ENCODE data around the gene DLK1. TPM values are rescaled to one million over a fixed set of nuclear protein-coding genes. Genes with fewer than 3 reads are reported as not detected.

DLK1 gene
- total RNA-seq, 1 donor from 2014 or later: not detected

- DNase-seq (ENCODE audit: low read depth, low spot score): no peak
These were observed 29.0 kb downstream of the DLK1 start for GRCh38 chr14:100755649-100756048.

- no peak for DNase-seq (ENCODE audit: low read depth, low spot score)
These were observed 34.8 kb downstream of the DLK1 start for GRCh38 chr14:100761481-100761880.

GRCh38 chr14:100762089-100762515, 35.4 kb downstream of the DLK1 start:
- DNase-seq (ENCODE audit: low read depth, low spot score): no peak

GRCh38 chr14:100762901-100763300, 36.2 kb downstream of the DLK1 start:
- DNase-seq (ENCODE audit: low read depth, low spot score): no peak

DNA sequence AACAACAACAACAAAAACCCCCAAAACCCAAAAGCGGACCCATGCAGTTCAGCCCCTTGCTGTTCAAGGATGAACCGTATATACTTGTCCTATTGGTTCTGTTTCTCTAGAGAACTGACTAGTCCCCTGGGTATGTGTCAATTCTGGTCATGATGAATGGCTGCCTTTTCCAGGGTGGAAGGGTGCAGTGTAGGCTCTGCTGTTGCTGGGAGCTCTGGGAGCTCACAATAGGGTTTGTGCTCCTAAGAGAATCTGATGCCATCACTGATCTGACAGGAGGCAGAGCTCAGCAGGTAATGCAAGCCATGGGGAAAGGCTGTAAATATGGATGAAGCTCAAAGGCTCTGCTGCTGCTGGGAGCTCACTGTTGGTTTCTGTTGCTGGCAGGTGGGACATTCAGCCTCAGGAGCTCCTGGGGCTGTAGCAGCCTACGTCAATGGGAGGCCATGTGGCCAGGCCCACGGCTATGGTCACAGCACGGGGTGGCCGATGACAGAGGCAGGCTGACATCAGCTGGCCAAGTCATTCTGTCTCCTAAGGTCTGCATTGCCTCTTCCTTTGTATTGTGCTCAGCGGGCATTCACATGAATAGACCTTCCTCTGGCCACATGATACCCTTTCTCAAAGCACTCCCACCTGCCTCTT, 37.9 kb downstream of the DLK1 start:
- DNase-seq (ENCODE audit: low read depth, low spot score): no peak

GRCh38 chr14:100765296-100765695, 38.6 kb downstream of the DLK1 start:
- no peak for DNase-seq (ENCODE audit: low read depth, low spot score)

- no peak for DNase-seq (ENCODE audit: low read depth, low spot score)
These were observed 39.3 kb downstream of the DLK1 start for GRCh38 chr14:100765991-100766390.

GRCh38 chr14:100767003-100767787, 40.5 kb downstream of the DLK1 start:
- DNase-seq (ENCODE audit: low read depth, low spot score): no peak

DNA sequence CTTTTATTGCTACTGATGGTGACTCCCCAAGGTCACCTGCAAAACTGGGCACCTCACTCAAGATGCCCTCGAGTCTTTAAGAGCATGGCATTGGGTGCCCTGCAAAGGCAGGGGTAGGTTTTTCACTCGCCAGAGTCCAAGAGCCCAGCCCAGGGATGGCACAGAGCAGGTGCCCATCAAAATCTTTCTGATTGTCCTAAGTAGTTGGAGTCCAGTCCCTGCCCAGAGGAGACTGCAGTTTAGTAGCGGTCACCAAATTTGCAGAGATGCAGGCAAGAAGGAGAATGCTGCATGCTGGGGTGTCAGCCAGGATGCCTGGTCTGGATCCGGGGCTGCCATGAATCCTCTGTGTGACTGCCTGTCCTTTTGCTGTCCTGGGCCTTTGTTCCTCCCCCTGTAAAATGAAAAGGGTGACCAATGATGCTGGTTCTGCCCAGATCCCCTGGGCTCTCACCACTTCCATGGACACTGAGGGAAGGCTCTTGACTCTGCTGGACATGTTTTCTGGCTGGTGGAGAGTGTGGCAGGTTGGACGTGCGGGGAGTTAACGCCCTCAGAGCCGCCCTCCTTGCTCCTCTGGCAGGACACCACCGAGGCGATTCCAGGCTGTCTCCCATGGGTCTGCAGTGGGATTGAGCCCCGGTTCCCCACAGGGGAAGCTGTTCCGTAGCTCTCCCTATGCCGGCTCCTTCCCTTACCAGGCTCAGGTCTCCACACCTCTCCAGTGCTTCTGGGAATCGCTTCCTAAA, 41.3 kb downstream of the DLK1 start:
- DNase-seq (ENCODE audit: low read depth, low spot score): no peak

DNA sequence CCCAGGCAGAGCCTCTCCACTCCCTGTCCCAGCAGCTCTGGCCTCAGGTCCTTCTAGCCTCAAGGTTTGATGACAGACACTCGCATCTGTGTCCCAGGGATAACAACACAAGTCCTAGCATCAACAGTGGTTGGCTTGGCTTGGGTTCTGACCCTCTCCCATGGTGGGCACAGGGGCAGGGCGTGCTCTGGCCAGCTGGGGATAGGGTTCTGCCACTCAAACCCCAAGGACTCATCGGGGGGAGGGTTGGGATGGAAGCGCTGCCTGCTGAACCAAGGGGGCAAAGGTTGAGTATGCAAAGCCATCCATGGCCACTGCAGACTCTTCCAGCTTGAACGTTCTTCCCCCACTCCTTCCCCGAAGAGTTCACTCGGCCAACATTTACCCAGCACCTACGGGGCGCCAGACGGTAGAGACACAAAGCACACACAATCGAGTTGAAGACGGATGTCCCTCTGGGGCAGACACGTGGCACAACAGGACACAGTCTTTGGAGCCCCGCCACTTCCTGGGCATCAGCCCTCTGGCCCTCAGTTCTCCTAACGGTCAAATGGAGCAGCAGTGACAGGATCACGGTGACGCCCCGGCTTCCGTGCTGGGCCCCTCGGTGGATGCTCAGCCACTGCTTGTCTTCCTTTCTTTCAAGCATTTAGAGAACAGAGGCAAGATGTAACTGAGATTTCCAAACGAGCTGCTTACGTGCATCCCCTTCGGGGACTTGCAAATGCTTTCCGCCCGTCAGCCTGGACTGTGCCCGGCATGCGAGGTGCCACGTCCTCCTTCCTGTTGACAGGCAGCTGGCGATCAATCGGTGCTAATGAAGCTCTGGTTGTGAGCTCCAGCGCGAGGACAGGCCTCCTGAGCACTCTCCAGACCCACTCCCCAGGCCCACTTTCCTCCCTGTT, 42.6 kb downstream of the DLK1 start:
- DNase-seq (ENCODE audit: low read depth, low spot score): no peak

DNA sequence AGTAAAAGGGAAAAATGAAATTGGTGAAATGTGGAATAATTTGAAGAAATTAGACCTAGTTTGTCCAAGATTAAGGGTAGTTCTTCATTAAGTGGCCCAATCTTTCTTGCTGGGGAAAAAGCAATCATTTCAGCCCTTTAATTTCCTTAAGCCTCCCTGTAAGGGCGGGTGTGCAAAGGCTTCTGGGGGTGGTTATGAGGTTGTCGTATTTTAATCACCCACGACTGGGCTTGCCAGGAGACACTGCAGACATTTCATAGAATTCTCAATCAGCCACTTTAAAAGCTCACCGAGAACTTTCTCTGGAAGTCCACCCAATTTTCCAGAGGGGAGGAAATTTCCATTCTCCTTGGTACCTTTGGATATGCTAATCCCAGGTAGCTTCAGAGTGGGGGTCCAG, 43.4 kb downstream of the DLK1 start:
- no peak for DNase-seq (ENCODE audit: low read depth, low spot score)

DNA sequence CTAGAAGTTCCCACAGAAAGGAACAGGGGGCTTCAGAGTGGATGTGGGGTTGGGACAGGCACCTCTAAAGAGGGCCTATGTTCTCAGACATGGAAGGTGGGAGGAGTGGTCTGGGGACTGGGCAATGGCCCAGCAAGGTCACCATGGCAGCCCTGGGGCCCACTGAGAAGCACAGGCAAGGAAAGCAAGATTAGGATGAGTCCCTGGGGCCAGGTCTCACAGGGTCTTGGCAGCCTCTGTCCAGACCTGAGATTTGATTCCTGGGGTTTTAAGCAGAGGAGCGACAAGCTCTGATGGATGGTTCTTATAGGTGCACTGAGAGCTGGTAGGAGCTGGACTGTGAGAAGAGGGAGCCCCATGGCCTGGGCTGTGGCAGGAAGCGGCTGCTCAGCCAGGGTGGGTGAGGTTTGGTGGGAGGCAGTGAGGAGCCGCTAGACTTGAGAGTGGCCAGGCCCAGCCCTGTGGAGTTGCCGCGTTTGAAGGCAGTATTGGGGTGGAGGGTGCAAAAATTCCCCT, 44.0 kb downstream of the DLK1 start:
- no peak for DNase-seq (ENCODE audit: low read depth, low spot score)

- no peak for DNase-seq (ENCODE audit: low read depth, low spot score)
These were observed 44.6 kb downstream of the DLK1 start for GRCh38 chr14:100771121-100771800.

GRCh38 chr14:100772607-100773165, 46.0 kb downstream of the DLK1 start:
- DNase-seq (ENCODE audit: low read depth, low spot score): no peak

DNA sequence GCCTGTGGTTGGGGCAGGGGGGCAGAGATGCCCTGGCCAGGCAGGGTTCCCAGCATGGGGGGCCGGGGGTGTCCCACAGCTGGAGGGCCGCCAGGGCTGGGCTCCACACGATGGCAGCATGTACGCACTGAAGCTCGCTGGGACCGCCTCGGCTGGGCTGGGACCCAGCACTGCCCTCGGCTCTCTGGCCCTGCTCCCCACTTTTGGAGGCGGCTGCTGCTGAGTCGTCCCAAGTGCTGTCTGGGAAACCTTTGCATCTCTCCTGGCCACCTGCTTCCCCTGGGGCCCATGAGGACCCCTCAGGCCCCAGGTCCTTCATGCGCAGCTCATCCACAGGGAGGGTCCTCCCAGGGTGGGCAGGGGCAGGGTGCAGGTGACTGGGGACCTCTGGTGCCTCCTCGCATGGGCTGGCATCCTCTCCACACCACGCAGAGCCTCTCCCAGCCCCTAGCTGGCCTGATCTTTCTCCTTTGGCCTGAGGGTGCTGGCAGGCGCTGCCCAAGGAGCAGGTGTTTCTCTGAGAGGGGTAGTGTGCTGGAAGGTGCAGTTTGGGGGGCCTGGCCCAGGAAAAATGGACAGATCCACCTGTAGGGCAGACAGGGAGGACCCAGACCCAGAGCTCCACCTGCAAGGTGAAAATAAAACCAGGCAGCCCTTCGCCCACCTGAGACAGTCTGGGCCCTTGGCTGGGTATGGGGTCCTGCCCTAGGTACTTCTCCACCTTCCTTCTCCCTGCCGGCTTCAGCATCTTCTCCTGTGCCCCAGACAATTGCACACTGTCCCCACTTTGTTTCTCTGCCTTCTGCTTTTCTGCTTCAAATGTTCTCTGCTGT, 46.9 kb downstream of the DLK1 start:
- DNase-seq (ENCODE audit: low read depth, low spot score): no peak

DNA sequence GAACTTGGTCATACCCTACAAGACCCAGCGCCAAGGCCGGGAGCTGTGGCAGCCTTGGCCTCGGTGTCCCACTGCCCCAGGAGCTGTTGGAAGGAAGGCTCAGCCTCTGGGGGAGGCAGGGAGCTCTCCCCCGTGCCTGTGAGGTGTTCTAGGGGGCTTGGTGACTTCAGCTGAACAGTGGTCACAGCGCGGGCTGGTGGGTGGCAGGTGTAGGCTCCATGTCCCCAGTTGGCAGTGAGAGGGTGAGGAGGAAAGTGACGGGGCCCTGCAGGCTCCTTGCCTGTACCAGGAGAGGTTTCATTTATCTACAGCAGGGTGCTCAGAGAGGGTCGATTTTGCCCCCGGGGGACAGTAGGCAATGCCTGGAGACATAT, 47.5 kb downstream of the DLK1 start:
- DNase-seq (ENCODE audit: low read depth, low spot score): no peak

- no peak for DNase-seq (ENCODE audit: low read depth, low spot score)
These were observed 48.7 kb downstream of the DLK1 start for GRCh38 chr14:100775351-100775830.

DNA sequence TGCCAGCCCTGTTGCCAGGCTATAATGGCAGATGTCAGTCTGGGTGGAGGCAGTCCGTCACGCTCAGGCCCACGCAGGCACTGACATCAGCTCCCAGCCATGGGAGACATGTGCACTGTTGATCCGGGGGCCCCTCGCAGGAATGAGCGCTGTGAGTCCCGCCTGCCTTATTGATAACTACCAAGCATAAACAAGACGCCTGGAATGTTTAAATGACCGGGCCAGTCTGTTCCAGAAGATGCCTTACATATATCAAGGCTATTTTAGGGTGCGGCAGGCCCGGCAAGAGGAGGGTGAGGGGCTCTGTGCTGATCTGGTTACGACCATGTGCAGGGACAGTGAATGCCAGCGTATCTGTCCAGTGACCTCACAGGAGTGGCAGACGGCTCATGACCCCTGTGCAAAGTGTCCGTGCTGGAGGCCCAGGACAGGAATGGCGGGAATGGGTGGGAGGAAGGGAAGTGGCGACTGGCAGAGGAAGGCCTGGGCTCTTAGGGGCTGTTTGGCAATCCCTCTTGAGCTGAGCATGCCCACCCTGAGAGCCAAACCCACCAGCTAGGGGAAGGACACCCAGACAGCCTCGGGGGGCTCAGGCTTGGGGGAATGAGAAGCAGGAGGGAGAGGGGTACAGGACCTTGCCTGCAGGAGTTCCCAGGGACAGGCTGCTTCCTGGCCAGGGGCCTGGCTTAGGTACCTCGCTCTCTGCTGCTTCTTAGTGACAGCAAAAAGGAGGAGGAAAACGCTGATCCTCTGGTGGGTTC, 49.3 kb downstream of the DLK1 start:
- DNase-seq (ENCODE audit: low read depth, low spot score): no peak

All from pulmonary artery endothelial cell (primary cell).